Liver (tissue), 10 donors: ENCODE data around the gene GABPB1. TPM values are rescaled to one million over a fixed set of nuclear protein-coding genes. Genes with fewer than 3 reads are reported as not detected.

Source experiments
- DNase-seq: peaks from one replicate; pipeline ENCODE4 v3.0.0-alpha.2; 2017; ENCODE audit warnings: low spot score
- H3K27ac ChIP-seq, 2 donors: one replicate each; pipeline ENCODE4 v1.7.0; 2013; ENCODE audit warnings: inconsistent platforms in 2 of 2, low read length in 2 of 2, control low read depth in 1 of 2, low read depth in 1 of 2, mild to moderate bottlenecking in 1 of 2
- H3K27me3 ChIP-seq, 4 donors: one replicate each; pipeline versions ENCODE4 v1.6.1 to v1.7.0; 2013; ENCODE audit warnings: low read length in 3 of 4, inconsistent platforms in 1 of 4, mild to moderate bottlenecking in 1 of 4, moderate library complexity in 1 of 4; ENCODE audit not compliant: control insufficient read depth in 4 of 4, insufficient read depth in 4 of 4
- H3K36me3 ChIP-seq, 4 donors: one replicate each; pipeline versions ENCODE4 v1.6.1 to v1.7.0; 2013; ENCODE audit warnings: low read length in 3 of 4, mild to moderate bottlenecking in 3 of 4, low read depth in 1 of 4, moderate library complexity in 1 of 4; ENCODE audit not compliant: control insufficient read depth in 4 of 4, insufficient read depth in 3 of 4
- H3K4me1 ChIP-seq, 4 donors: one replicate each; pipeline versions ENCODE4 v1.6.1 to v1.7.0; 2013; ENCODE audit warnings: low read length in 3 of 4, mild to moderate bottlenecking in 3 of 4, moderate library complexity in 1 of 4; ENCODE audit not compliant: control insufficient read depth in 4 of 4, insufficient read depth in 4 of 4
- H3K4me3 ChIP-seq, 3 donors: one replicate each; pipeline versions ENCODE4 v1.6.1 to v1.7.0; 2013; ENCODE audit warnings: low read length in 3 of 3, control low read depth in 1 of 3, low read depth in 1 of 3, mild to moderate bottlenecking in 1 of 3
- H3K9ac ChIP-seq, 2 donors: one replicate each; pipeline ENCODE4 v1.7.0; 2013; ENCODE audit warnings: low read length in 2 of 2, mild to moderate bottlenecking in 2 of 2, moderate library complexity in 2 of 2, control low read depth in 1 of 2, low read depth in 1 of 2
- H3K9me3 ChIP-seq, 4 donors: one replicate each; pipeline versions ENCODE4 v1.6.1 to v1.7.0; 2013; ENCODE audit warnings: low read length in 3 of 4; ENCODE audit not compliant: control insufficient read depth in 4 of 4
- EGR1 ChIP-seq, 2 donors: IDR thresholded peaks; 2 replicates each; pipeline ENCODE4 v1.6.1; 2016 to 2018; ENCODE audit warnings: antibody characterized with exemption in 2 of 2, low read depth in 2 of 2
- FOXA1 ChIP-seq: IDR thresholded peaks from 2 replicates; pipeline ENCODE4 v1.6.1; 2016; ENCODE audit warnings: antibody characterized with exemption
- FOXA2 ChIP-seq: IDR thresholded peaks from 2 replicates; pipeline ENCODE4 v1.6.1; 2016; ENCODE audit warnings: antibody characterized with exemption
- GABPA ChIP-seq, 2 donors: IDR thresholded peaks in 1 of 2; conservative IDR thresholded peaks in 1 of 2; 2 replicates each; pipeline ENCODE4 v1.6.1; 2016; ENCODE audit warnings: antibody characterized with exemption in 2 of 2, mild to moderate bottlenecking in 1 of 2, moderate library complexity in 1 of 2
- HNF4A ChIP-seq, 2 donors: conservative IDR thresholded peaks; 2 replicates each; pipeline ENCODE4 v1.6.1; 2016; ENCODE audit warnings: antibody characterized with exemption in 2 of 2, mild to moderate bottlenecking in 2 of 2
- HNF4G ChIP-seq: IDR thresholded peaks from 2 replicates; pipeline ENCODE4 v1.6.1; 2016; ENCODE audit warnings: antibody characterized with exemption
- JUND ChIP-seq, 2 donors: IDR thresholded peaks; 2 replicates each; pipeline ENCODE4 v1.6.1; 2016; ENCODE audit warnings: antibody characterized with exemption in 2 of 2
- NR2F2 ChIP-seq: IDR thresholded peaks from 2 replicates; pipeline ENCODE4 v1.6.1; 2016; ENCODE audit warnings: antibody characterized with exemption
- RAD21 ChIP-seq, 2 donors: IDR thresholded peaks; 2 replicates each; pipeline ENCODE4 v1.6.1; 2016; ENCODE audit warnings: antibody characterized with exemption in 2 of 2, mild to moderate bottlenecking in 2 of 2
- RXRA ChIP-seq, 2 donors: IDR thresholded peaks; 2 replicates each; pipeline ENCODE4 v1.6.1; 2017 to 2018; ENCODE audit warnings: antibody characterized with exemption in 2 of 2, mild to moderate bottlenecking in 1 of 2
- SP1 ChIP-seq: IDR thresholded peaks from 2 replicates; pipeline ENCODE4 v1.6.1; 2018; ENCODE audit warnings: antibody characterized with exemption, mild to moderate bottlenecking
- TAF1 ChIP-seq: conservative IDR thresholded peaks from 2 replicates; pipeline ENCODE4 v1.6.1; 2016; ENCODE audit warnings: antibody characterized with exemption, mild to moderate bottlenecking
- YY1 ChIP-seq: IDR thresholded peaks from 2 replicates; pipeline ENCODE4 v1.6.1; 2016; ENCODE audit warnings: antibody characterized with exemption, mild to moderate bottlenecking
- ZBTB33 ChIP-seq: IDR thresholded peaks from 2 replicates; pipeline ENCODE4 v1.6.1; 2016; ENCODE audit warnings: antibody characterized with exemption
- WGBS: extraction: QIAGEN DNeasy Blood & Tissue Kit; methylation state at CpG from one replicate; pipeline ENCODE4 v1.1.7; 2013; 5-methylcytosine and 5-hydroxymethylcytosine counted together
- polyA plus RNA-seq, 2 donors: library from polyadenylated mRNA; stranded (reverse) in 1 of 2; unstranded in 1 of 2; fragments of 200-250 nt in 1 of 2; fragments of >200 nt in 1 of 2; fragmentation: Nextera tagmentation in 1 of 2; extraction: Ambion mirVana in 1 of 2; gene quantifications; one replicate each; pipeline versions ENCODE4 v1.2.1 to v1.2.3, GENCODE V29; 2013 to 2015
- small RNA-seq: library from RNA; depleted of rRNA; stranded (forward); fragments of <200 nt; gene quantifications from one replicate; pipeline ENCODE3, GENCODE V24; 2014
- total RNA-seq, 2 donors: library from RNA; depleted of rRNA; stranded (reverse); fragments of >200 nt; gene quantifications; one replicate each; pipeline ENCODE4 v1.2.3, GENCODE V29; 2014
- TF ChIP-seq, protein P1 (sequence below): IDR thresholded peaks from 2 replicates; pipeline ENCODE4 v1.6.1; 2016; ENCODE audit warnings: antibody characterized with exemption
- TF ChIP-seq, protein P2 (sequence below): IDR thresholded peaks from 2 replicates; pipeline ENCODE4 v1.6.1; 2016; ENCODE audit warnings: antibody characterized with exemption
- TF ChIP-seq, protein P3 (sequence below): fragments of 150-350 bp; IDR thresholded peaks from 2 replicates; pipeline ENCODE4 v1.5.1; 2017; ENCODE audit warnings: improper control_type of control experiment, low read depth, low read length; ENCODE audit not compliant: missing input control
- TF ChIP-seq, protein P4 (sequence below): IDR thresholded peaks from 2 replicates; pipeline ENCODE4 v1.6.1; 2016; ENCODE audit warnings: antibody characterized with exemption, mild to moderate bottlenecking
- donor health status: healthy.
- donor health status: healthy.
- donor health status: healthy.
- donor health status: healthy.
- donor health status: healthy.

The GABPB1 gene
- total and polyA plus RNA-seq, 4 donors: 4.4 to 23.6 (median 9.8) TPM

GRCh38 chr15:50225938-50226337 lies 129.1 kb downstream of the GABPB1 start:
- H3K9ac ChIP-seq: peak overlapping the region in 1 of 2 donors; percentile 18
- H3K36me3 ChIP-seq: peaks cover 0 to 49% (median 26%) of the 10 kb centered on the region in 4 donors
- H3K4me1 ChIP-seq: peaks cover 3 to 31% (median 23%) of the 10 kb centered on the region in 4 donors
- TF ChIP-seq EGR1 (IDR thresholded peaks at IDR 0.05; ENCODE audit: low read depth in 2 of 2) (no peak), FOXA2 (peak; percentile 28), NR2F2 (no peak), JUND (IDR thresholded peaks at IDR 0.05) (peak in 1 of 2 donors; percentile 78), GABPA (IDR thresholded peaks at IDR 0.05 in 1 of 2, conservative IDR thresholded peaks at IDR 0.05 in 1 of 2) (peak in 1 of 2 donors; percentile 35), HNF4A (conservative IDR thresholded peaks at IDR 0.05) (peak; percentile 91 to 96), TAF1 (no peak), RXRA (IDR thresholded peaks at IDR 0.05) (peak; percentile 78 to 95), HNF4G (peak; percentile 68), YY1 (peak; percentile 39), SP1 (peak; percentile 56), FOXA1 (no peak), ZBTB33 (peak; percentile 46), RAD21 (IDR thresholded peaks at IDR 0.05) (peak in 1 of 2 donors; percentile 38)
- TF ChIP-seq, protein P1, sequence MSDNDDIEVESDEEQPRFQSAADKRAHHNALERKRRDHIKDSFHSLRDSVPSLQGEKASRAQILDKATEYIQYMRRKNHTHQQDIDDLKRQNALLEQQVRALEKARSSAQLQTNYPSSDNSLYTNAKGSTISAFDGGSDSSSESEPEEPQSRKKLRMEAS: no peak
- TF ChIP-seq, protein P2, sequence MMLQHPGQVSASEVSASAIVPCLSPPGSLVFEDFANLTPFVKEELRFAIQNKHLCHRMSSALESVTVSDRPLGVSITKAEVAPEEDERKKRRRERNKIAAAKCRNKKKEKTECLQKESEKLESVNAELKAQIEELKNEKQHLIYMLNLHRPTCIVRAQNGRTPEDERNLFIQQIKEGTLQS: peak; percentile 65
- TF ChIP-seq, protein P3, sequence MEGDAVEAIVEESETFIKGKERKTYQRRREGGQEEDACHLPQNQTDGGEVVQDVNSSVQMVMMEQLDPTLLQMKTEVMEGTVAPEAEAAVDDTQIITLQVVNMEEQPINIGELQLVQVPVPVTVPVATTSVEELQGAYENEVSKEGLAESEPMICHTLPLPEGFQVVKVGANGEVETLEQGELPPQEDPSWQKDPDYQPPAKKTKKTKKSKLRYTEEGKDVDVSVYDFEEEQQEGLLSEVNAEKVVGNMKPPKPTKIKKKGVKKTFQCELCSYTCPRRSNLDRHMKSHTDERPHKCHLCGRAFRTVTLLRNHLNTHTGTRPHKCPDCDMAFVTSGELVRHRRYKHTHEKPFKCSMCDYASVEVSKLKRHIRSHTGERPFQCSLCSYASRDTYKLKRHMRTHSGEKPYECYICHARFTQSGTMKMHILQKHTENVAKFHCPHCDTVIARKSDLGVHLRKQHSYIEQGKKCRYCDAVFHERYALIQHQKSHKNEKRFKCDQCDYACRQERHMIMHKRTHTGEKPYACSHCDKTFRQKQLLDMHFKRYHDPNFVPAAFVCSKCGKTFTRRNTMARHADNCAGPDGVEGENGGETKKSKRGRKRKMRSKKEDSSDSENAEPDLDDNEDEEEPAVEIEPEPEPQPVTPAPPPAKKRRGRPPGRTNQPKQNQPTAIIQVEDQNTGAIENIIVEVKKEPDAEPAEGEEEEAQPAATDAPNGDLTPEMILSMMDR: no peak
- TF ChIP-seq, protein P4, sequence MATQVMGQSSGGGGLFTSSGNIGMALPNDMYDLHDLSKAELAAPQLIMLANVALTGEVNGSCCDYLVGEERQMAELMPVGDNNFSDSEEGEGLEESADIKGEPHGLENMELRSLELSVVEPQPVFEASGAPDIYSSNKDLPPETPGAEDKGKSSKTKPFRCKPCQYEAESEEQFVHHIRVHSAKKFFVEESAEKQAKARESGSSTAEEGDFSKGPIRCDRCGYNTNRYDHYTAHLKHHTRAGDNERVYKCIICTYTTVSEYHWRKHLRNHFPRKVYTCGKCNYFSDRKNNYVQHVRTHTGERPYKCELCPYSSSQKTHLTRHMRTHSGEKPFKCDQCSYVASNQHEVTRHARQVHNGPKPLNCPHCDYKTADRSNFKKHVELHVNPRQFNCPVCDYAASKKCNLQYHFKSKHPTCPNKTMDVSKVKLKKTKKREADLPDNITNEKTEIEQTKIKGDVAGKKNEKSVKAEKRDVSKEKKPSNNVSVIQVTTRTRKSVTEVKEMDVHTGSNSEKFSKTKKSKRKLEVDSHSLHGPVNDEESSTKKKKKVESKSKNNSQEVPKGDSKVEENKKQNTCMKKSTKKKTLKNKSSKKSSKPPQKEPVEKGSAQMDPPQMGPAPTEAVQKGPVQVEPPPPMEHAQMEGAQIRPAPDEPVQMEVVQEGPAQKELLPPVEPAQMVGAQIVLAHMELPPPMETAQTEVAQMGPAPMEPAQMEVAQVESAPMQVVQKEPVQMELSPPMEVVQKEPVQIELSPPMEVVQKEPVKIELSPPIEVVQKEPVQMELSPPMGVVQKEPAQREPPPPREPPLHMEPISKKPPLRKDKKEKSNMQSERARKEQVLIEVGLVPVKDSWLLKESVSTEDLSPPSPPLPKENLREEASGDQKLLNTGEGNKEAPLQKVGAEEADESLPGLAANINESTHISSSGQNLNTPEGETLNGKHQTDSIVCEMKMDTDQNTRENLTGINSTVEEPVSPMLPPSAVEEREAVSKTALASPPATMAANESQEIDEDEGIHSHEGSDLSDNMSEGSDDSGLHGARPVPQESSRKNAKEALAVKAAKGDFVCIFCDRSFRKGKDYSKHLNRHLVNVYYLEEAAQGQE: peak; percentile 66
- no peak overlapping the region for H3K4me3 ChIP-seq
- no peaks in the 10 kb centered on the region for H3K27me3 ChIP-seq
- H3K27ac ChIP-seq: peak overlapping the region; percentile 60 to 65
- no peak for DNase-seq
- WGBS: 42% methylated on average over 3 of the region's 3 CpGs
- H3K9me3 ChIP-seq: no peaks in the 10 kb centered on the region

Small RNA genes within 50 kb of the gene (small RNA-seq; reads per million reads assigned to genes)
- not detected for gene RNU6-94P

Other genes with a start within 250 kb of the GABPB1 start
- 10 to 100 TPM; 17.7 to 19.7 TPM for gene ATP8B4, start 236.0 kb downstream of the GABPB1 start, total RNA-seq
- gene ATP8B4, start 236.0 kb downstream of the GABPB1 start, polyA plus RNA-seq: 1 to 10 TPM; 1.9 to 7.1 TPM
- gene SLC27A2, start 173.0 kb downstream of the GABPB1 start, total RNA-seq: 100 to 1,000 TPM in 1 of 2 donors, 10 to 100 TPM in 1; 80.2 to 504 TPM
- 100 to 1,000 TPM; 102 to 331 TPM for gene SLC27A2, start 173.0 kb downstream of the GABPB1 start, polyA plus RNA-seq
- gene HDC, start 89.5 kb downstream of the GABPB1 start, total RNA-seq: 1 to 10 TPM in 1 of 2 donors, under 1 TPM in 1; 0.42 to 3.0 TPM
- gene HDC, start 89.5 kb downstream of the GABPB1 start, polyA plus RNA-seq: 1 to 10 TPM in 1 of 2 donors, under 1 TPM in 1; 0.07 to 1.1 TPM
- gene USP8, start 69.2 kb upstream of the GABPB1 start, total RNA-seq: 10 to 100 TPM; 32.5 to 42.8 TPM
- gene USP8, start 69.2 kb upstream of the GABPB1 start, polyA plus RNA-seq: 10 to 100 TPM; 20.4 to 32.5 TPM
- under 1 TPM in 1 of 2 donors, not detected in 1; 0.42 TPM for gene USP50, start 191.5 kb upstream of the GABPB1 start, total RNA-seq
- gene USP50, start 191.5 kb upstream of the GABPB1 start, polyA plus RNA-seq: under 1 TPM in 1 of 2 donors, not detected in 1; 0.93 TPM